ENCODE data around the gene SYK.

GRCh38 chr9:90807006-90807405 is 5.4 kb downstream of the SYK start:
- no peak for TF ChIP-seq CTCF (IDR thresholded peaks at IDR 0.05; ENCODE audit: insufficient read depth, low read depth, low read length)
- TF ChIP-seq EZH2 (IDR thresholded peaks at IDR 0.05; ENCODE audit: insufficient read depth, low read length), result no peak
